Esophagus muscularis mucosa (tissue), 3 donors: ENCODE measurements around the gene TOX2.

ENCODE experiments used
- CTCF ChIP-seq, 3 experiments: fragments of 200-600 bp in 2 of 3; fragments of 450-650 bp in 1 of 3; sonication (generic) in 2 of 3; IDR thresholded peaks; one replicate each; pipeline ENCODE4 v1.5.1; 2017 to 2019; ENCODE audit warnings: antibody characterized with exemption in 3 of 3, mild to moderate bottlenecking in 2 of 3, moderate library complexity in 1 of 3
- EP300 ChIP-seq: sonication (generic); formaldehyde crosslinking; IDR thresholded peaks from one replicate; pipeline ENCODE4 v1.6.1; 2017; ENCODE audit warnings: antibody characterized with exemption

DNA sequence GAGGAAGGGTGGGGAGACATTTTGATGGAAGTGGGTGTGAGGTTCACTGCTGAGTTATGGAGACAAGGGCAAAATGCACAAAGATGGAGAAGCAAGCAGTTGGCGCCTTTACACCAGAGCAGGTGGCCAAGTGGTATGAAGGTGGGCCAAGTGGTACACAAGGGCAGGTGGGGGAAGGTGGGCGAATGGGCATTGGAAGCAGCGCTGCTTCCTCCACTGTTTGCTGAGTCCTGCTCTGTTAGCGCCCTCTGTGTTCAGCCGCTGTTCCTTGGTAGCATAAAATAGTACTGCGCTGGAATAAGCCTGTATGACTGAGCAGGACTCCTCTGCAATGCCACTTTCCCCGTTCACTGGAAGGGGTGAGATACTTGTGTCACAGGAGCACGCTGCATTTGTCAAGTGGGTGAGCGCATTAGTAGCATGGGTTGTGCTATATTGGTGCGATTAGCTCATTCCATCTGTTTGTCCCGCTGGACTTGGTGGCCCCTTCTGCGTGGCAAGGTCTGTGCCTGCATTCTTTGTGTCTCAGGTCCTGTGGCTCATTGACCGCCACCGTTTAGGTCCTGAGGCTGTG lies 116.4 kb downstream of the TOX2 start:
- TF ChIP-seq CTCF (IDR thresholded peaks at IDR 0.05) (no peak), EP300 (no peak)
